Adrenal gland (tissue), 12 donors: Measurements from ENCODE around the gene LNPEP. TPM values are rescaled to one million over a fixed set of nuclear protein-coding genes. Genes with fewer than 3 reads are reported as not detected.

ENCODE experiments used
- DNase-seq, 7 donors: peaks; one replicate each; pipeline ENCODE4 v3.0.0-alpha.2; 2019 to 2020
- H3K27ac ChIP-seq, 5 donors: fragments of 200-600 bp; sonication (generic) in 4 of 5; 1 replicate in 3 of 5; 2 replicates in 2 of 5; pipeline versions ENCODE4 v1.5.1 to v1.8.0; 2016 to 2020; ENCODE audit warnings: mild to moderate bottlenecking in 1 of 5
- H3K27me3 ChIP-seq: fragments of 200-600 bp; 2 replicates; pipeline ENCODE4 v1.8.0; 2021
- H3K36me3 ChIP-seq, 2 donors: fragments of 200-600 bp; replicated peaks in 1 of 2; 1 replicate in 1 of 2; 2 replicates in 1 of 2; pipeline versions ENCODE4 v1.5.1 to v1.8.0; 2018 to 2022
- H3K4me1 ChIP-seq, 2 donors: fragments of 200-600 bp; replicated peaks in 1 of 2; 1 replicate in 1 of 2; 2 replicates in 1 of 2; pipeline versions ENCODE4 v1.5.1 to v1.8.0; 2018 to 2021
- H3K4me3 ChIP-seq, 4 donors: fragments of 200-600 bp; sonication (generic) in 3 of 4; one replicate each; pipeline ENCODE4 v1.5.1; 2016 to 2018
- H3K9me3 ChIP-seq, 3 donors: fragments of 200-600 bp; sonication (generic) in 1 of 3; replicated peaks in 1 of 3; 1 replicate in 2 of 3; 2 replicates in 1 of 3; pipeline versions ENCODE4 v1.5.1 to v1.8.0; 2016 to 2021
- CTCF ChIP-seq, 6 experiments: fragments of 450-650 bp in 4 of 6; fragments of 200-600 bp in 2 of 6; sonication (generic) in 1 of 6; IDR thresholded peaks; 1 replicate in 5 of 6; 2 replicates in 1 of 6; pipeline versions ENCODE4 v1.5.1 to v1.8.0; 2016 to 2021; ENCODE audit warnings: antibody characterized with exemption in 6 of 6, mild to moderate bottlenecking in 2 of 6, moderate library complexity in 1 of 6
- POLR2A ChIP-seq, 2 donors: fragments of 450-650 bp; IDR thresholded peaks; one replicate each; pipeline ENCODE4 v1.6.1; 2017; ENCODE audit warnings: antibody characterized with exemption in 2 of 2, mild to moderate bottlenecking in 2 of 2, moderate library complexity in 1 of 2
- WGBS, 4 donors: extraction: QIAGEN DNeasy Blood & Tissue Kit in 2 of 4; methylation state at CpG; one replicate each; pipeline versions ENCODE4 v1.1.5 to v1.1.7; 2013 to 2017; 5-methylcytosine and 5-hydroxymethylcytosine counted together
- intact Hi-C, 2 donors: fragments of 100-400 bp; cut with DNase I; formaldehyde crosslinking; loops; one replicate each; pipeline versions ENCODE4 v1.14.1 to v1.15.0; 2022 to 2023
- polyA plus RNA-seq, 3 donors: library from polyadenylated mRNA; stranded (reverse); fragments of 200-250 nt in 2 of 3; fragments of 350-450 nt in 1 of 3; fragmentation: Illumina TruSeq in 1 of 3; extraction: RNeasy Lipid Tissue Mini Kit (QIAGEN cat#74804) in 1 of 3; gene quantifications; one replicate each; pipeline ENCODE4 v1.2.3, GENCODE V29; 2013 to 2014
- total RNA-seq, 9 donors: library from RNA; depleted of rRNA in 4 of 9; stranded (reverse); fragments of >200 nt in 4 of 9; fragments of 120-200 nt in 1 of 9; fragmentation: NEBNext Ultra II Directional in 1 of 9; extraction: Animal tissue kit (Norgen Biotek cat#: 25700) in 1 of 9; gene quantifications; one replicate each; pipeline versions ENCODE4 v1.1.0 to v1.2.4, GENCODE V29; 2013 to 2023
- donor health status: healthy with polysubstance abuse.
- donor health status: Bipolar disorder and iron deficiency.
- donor health status: DM: yes; HTN: yes; CAD: no.
- donor health status: DM: no; HTN: no; CAD: no.
- donor health status: DM: no; HTN: no; CAD: no.
- donor health status: DM: yes; HTN: yes; CAD: no.

LNPEP gene
- total and polyA plus RNA-seq, 12 donors = 2.3 to 35.4 (median 20.8) TPM

- peaks cover 31 to 67% of the 10 kb centered on the region in 2 donors for H3K4me1 ChIP-seq
- DNase-seq = no peak
- intact Hi-C loops = no loop called here
- no peaks in the 10 kb centered on the region for H3K9me3 ChIP-seq
- H3K4me3 ChIP-seq = no peak overlapping the region
- WGBS, 4 donors = 87 to 92% (median 88%) methylated on average over 4 of the region's 4 CpGs
- H3K27ac ChIP-seq = no peak overlapping the region
- TF ChIP-seq CTCF (IDR thresholded peaks at IDR 0.05) (no peak), POLR2A (IDR thresholded peaks at IDR 0.05) (no peak)
- H3K27me3 ChIP-seq = no peaks in the 10 kb centered on the region
- H3K36me3 ChIP-seq = no peaks in the 10 kb centered on the region
Measured at GRCh38 chr5:96966801-96967200, 30.9 kb downstream of the LNPEP start.

- intact Hi-C loops = no loop called here
- H3K4me3 ChIP-seq = no peak overlapping the region
- H3K27me3 ChIP-seq = no peaks in the 10 kb centered on the region
- TF ChIP-seq POLR2A (IDR thresholded peaks at IDR 0.05) (no peak), CTCF (IDR thresholded peaks at IDR 0.05) (no peak)
- peaks cover 31 to 61% of the 10 kb centered on the region in 2 donors for H3K4me1 ChIP-seq
- no peak for DNase-seq
- peak overlapping the region in 2 of 5 donors; percentile 22 to 40 for H3K27ac ChIP-seq
- H3K36me3 ChIP-seq = no peaks in the 10 kb centered on the region
- 50 to 96% (median 80%) methylated on average over 1 of the region's 1 CpG for WGBS, 4 donors
- no peaks in the 10 kb centered on the region for H3K9me3 ChIP-seq
Measured at GRCh38 chr5:96967400-96967799, 31.5 kb downstream of the LNPEP start.

GRCh38 chr5:96968074-96968473 is 32.2 kb downstream of the LNPEP start:
- peak overlapping the region in 3 of 5 donors; percentile 22 to 41 (median 40) for H3K27ac ChIP-seq
- H3K4me1 ChIP-seq = peaks cover 28 to 60% of the 10 kb centered on the region in 2 donors
- no peaks in the 10 kb centered on the region for H3K36me3 ChIP-seq
- DNase-seq = no peak
- 26 to 44% (median 35%) methylated on average over 1 of the region's 1 CpG for WGBS, 4 donors
- TF ChIP-seq POLR2A (IDR thresholded peaks at IDR 0.05) (no peak), CTCF (IDR thresholded peaks at IDR 0.05) (no peak)
- no peaks in the 10 kb centered on the region for H3K9me3 ChIP-seq
- intact Hi-C loops = no loop called here
- H3K4me3 ChIP-seq = no peak overlapping the region
- H3K27me3 ChIP-seq = no peaks in the 10 kb centered on the region

- no peaks in the 10 kb centered on the region for H3K9me3 ChIP-seq
- no peak for TF ChIP-seq POLR2A (IDR thresholded peaks at IDR 0.05)
- no peak for TF ChIP-seq CTCF (IDR thresholded peaks at IDR 0.05)
- DNase-seq = no peak
- peak overlapping the region in 2 of 5 donors; percentile 15 to 22 for H3K27ac ChIP-seq
- H3K36me3 ChIP-seq = no peaks in the 10 kb centered on the region
- H3K4me3 ChIP-seq = no peak overlapping the region
- peaks cover 23 to 58% of the 10 kb centered on the region in 2 donors for H3K4me1 ChIP-seq
- H3K27me3 ChIP-seq = no peaks in the 10 kb centered on the region
- intact Hi-C loops = no loop called here
- 64 to 74% (median 67%) methylated on average over 2 of the region's 2 CpGs for WGBS, 4 donors
Measured at GRCh38 chr5:96968614-96969013, 32.7 kb downstream of the LNPEP start.
